NB4 (cell line): ENCODE measurements around the gene OR51F2.
"Not testable (repeated sequence)": the region's sequence is repeated elsewhere in the genome, so short reads cannot be mapped to it uniquely, and the experiment has no call there.

Experiments
- DNase-seq: peaks from one replicate; pipeline ENCODE4 v3.0.0; 2010; ENCODE audit warnings: low read depth
- H3K4me3 ChIP-seq: one replicate; pipeline ENCODE4 v1.5.1; 2011; ENCODE audit warnings: mild to moderate bottlenecking, low read depth, low read length, moderate library complexity
- CTCF ChIP-seq: IDR thresholded peaks from one replicate; pipeline ENCODE4 v1.5.1; 2012; ENCODE audit warnings: low read depth, low read length
- MAX ChIP-seq: IDR thresholded peaks from 2 replicates; pipeline ENCODE4 v1.6.1; 2011; ENCODE audit warnings: low read depth, low read length
- MYC ChIP-seq: IDR thresholded peaks from 2 replicates; pipeline ENCODE4 v1.6.1; 2011; ENCODE audit warnings: low read depth, low read length
- POLR2A ChIP-seq: IDR thresholded peaks from 2 replicates; pipeline ENCODE4 v1.6.1; 2011; ENCODE audit warnings: mild to moderate bottlenecking; ENCODE audit not compliant: insufficient read length; ENCODE audit errors: extremely low read depth

OR51F2 gene

DNA sequence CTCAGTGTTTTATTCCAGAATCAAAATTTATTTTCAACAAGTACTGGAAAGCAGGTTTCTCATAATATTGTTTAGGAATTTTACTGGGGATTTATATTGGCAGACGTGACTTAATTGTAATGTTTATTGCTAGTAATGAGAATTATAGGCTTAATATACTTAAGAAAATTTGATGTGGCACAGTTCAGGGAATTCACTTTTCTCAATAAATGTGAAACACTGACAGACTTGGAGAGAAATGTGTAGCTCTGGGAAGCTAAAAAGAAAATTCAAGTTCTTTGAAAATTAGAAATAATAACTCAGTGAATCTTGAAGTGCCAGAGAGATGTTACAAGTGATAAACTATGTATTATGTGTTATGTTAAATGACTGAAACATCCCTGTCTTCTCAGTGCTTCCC, at the start of gene OR51F2:
Gene OR51F2 (plus strand): TSS at position 301 of the 400 bp plus-strand sequence. CDS start 101 bp downstream, outside the sequence.
- no peak within 1 kb of the TSS for H3K4me3 ChIP-seq
- DNase-seq = no peak
- no peak for TF ChIP-seq MYC
- no peak for TF ChIP-seq CTCF
- TF ChIP-seq POLR2A = no peak
- no peak for TF ChIP-seq MAX

GRCh38 chr11:4782454-4782853, 38.7 kb upstream of the OR51F2 start:
- TF ChIP-seq CTCF (no peak), MAX (no peak), MYC (no peak), POLR2A (no peak)
- H3K4me3 ChIP-seq = no peak overlapping the region
- no peak for DNase-seq

DNA sequence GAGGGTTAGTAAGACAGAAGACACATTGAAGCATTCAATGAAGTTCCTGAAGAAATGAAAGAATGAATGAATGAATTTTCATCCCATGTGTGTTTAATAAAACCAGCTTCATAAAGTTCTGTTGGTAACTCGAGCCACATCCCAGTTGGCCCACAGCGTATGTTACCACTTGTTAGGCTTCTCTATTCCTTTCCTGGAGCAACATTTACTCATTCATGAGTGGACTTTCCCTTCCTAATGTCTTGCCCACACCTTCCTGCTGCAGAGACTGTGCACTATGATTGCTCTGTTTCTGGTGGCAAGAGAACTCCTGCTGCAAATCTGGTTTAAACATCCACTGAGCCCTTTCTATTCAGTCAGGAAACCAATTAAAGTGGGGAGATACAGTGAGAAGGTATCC, 23.9 kb upstream of the OR51F2 start:
- no peak for DNase-seq
- no peak overlapping the region for H3K4me3 ChIP-seq
- no peak for TF ChIP-seq MAX
- no peak for TF ChIP-seq CTCF
- TF ChIP-seq MYC = no peak
- TF ChIP-seq POLR2A = no peak

DNA sequence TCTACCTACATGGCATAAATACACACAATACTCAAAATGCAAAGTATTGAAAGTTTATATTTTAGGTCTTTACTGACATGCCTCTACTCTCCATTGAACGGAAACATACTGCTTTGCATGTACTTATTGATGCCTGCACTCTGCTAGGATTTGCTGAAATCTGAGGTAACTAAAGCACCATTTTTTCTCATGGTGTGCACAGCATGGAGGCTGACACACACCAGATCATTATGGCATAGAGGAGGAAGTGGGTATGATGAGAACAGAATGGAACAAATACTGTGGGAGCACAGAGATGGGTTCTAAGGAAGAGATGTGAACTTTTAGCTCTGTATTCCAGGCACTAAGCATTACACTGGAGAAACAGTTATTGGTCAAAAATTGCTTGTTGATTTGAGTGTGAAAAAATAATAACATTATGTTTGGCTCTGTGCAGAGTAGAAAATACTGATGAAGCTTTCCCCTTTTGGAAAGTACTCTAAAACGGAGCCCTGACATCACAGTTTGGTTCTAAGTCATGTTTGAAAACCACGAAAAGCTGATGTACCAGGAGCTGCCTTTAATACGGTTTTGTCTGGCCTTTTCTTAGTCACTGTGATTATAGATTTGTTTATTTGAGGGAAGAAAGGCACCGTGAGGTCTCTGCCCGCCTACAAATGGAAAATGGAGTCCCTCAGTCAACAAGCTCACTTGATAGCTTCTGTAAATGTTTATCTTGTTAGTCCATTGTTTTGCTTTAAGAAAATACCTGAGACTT, 22.5 kb upstream of the OR51F2 start:
- TF ChIP-seq MAX = no peak
- TF ChIP-seq MYC = no peak
- no peak for TF ChIP-seq CTCF
- TF ChIP-seq POLR2A = no peak
- no peak for DNase-seq
- no peak overlapping the region for H3K4me3 ChIP-seq

DNA sequence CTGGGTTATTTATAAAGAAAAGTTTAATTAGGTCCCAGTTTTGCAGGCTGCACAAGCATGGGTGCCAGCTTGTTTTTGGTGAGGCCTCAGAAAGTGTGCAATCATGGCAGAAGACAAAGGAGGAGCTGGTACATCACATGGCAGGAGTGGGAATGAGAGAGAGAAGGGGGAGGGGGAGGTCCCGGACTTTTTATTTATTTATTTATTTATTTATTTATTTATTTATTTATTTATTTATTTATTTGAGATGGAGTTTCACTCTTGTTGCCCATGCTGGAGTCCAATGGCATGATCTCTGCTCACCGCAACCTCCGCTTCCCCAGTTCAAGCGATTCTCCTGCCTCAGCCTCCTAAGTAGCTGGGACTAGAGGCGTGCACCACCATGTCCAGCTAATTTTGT, 19.8 kb upstream of the OR51F2 start:
- not testable (repeated sequence) for DNase-seq, H3K4me3 ChIP-seq

DNA sequence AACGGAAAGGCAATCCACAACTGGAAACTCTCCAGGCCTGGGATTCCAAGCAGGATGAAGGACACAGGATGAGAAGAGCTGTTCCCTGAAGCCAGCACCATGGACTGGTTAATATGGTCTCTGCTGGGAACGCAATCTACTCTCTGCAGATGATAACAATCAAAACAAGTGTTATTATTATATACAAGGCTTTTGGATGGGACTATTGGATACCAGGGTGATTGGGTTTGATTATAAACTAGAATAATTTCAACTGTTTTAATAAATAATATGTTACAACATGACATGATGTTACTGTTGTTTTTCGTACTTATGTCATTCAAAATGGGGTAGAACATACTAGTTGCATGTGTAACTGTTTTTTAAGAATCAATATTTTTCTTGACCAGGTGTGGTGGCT, 16.8 kb upstream of the OR51F2 start, which contains the start of gene OR52R1:
Gene OR52R1 (minus strand): TSS at position 101 of the 400 bp plus-strand sequence. CDS start 0 bp downstream, at position 101.
- TF ChIP-seq MYC = no peak
- TF ChIP-seq CTCF = no peak
- no peak for TF ChIP-seq POLR2A
- TF ChIP-seq MAX = no peak
- DNase-seq = no peak
- H3K4me3 ChIP-seq = no peak within 1 kb of the TSS
